Effector CD8-positive, alpha-beta T cell (primary cell): ENCODE data around the gene FURIN.
"Not testable (repeated sequence)": the region's sequence is repeated elsewhere in the genome, so short reads cannot be mapped to it uniquely, and the experiment has no call there.

Experiments used
- DNase-seq: peaks from one replicate; lab custom pipeline; 2025; lab: John Stamatoyannopoulos, UW

Gene FURIN

DNA sequence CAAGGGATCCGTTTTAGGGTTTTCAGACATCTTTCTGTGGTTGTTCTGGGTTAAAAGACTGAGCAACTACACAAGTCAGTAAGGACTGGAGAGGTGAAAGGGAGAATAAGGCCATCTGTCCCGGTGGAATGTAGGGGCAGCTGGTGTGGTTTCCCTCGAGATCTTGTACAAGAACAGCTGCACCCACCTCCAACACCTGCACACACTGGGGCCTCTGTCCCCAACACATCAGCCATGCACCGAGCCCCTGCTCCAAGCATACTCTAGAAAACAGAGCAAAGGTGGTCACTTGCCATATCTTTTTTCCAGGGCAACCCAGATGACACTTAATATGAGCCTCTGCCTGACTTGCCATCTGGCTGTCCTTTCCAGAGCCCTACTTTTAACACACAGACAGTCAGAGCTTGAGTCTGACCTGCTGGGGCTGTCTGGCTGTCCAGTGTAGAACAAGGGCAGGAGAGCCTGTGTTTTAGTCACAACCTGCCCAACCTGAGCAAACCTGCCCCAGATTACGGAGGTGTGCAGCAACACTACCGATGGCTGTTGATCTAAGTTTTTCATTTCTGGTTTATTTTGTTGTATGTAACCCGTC is 46.9 kb downstream of the FURIN start:
- no peak for DNase-seq

DNA sequence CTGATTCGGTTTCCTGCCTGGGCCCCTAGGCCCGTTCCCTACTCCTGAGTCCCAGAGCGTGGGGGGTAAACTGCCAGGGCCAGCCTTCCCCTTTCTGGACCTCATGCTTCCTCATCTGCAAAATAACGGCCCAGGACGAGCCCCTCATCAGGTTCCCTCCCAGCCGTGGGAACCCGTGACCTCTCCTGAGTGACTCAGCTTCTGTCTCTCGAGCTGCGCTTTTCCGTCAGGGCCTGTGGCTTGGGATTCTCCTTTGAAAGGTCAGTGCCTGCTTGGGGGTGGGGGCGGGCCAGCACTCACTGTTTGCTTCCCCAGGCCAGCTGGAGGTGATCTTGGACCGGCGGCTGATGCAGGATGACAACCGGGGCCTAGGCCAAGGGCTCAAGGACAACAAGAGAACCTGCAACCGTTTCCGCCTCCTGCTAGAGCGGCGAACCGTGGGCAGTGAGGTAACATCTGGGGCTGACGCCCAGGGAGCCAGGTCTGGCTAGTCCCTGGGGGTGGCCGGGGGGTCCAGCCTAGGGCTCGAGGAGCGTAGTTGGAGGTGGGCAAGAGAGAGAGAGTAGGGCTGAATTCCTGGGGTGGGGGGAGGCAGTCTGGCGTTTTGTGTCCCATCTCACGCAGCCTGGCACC is 47.5 kb downstream of the FURIN start:
- no peak for DNase-seq

DNA sequence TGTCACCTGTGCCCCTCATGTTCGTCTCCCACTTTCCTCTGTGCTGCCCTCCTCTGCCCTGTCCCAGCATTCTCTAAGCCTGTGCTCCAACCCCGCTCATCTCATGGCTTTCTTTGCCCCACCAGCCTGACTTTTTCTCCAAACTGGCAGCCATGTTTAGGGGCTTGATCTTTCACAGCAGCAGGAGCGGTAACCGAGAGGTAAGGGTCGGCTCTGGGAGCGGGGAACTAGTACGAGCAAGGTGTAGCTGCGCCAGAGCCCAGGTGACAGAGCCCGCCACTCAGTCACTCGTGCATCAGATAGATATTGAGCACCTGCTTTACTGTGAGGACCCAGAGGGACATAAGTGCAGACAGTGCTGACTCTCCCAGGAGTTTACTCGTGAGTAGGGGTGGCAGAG is 48.1 kb downstream of the FURIN start:
- no peak for DNase-seq

DNA sequence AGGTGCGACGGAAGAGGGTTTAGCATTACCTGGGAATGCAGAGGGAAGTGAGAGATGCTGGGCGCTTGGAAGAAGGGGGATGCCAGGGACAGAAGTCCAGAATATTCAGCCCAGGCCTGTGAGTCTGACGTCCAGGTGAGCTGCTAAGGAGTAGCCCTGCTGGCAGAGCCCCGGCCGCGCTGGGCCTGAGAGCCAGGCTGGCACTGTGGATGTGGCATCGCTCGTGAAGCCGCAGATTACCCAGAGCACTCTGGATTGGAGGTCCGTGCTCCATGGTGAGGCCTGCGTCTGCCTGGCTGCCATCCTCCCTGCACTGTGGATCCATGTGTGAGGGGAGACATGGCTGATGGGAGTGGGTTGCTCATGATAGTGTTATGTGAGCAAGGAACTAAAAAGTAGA is 49.2 kb downstream of the FURIN start:
- no peak for DNase-seq

DNA sequence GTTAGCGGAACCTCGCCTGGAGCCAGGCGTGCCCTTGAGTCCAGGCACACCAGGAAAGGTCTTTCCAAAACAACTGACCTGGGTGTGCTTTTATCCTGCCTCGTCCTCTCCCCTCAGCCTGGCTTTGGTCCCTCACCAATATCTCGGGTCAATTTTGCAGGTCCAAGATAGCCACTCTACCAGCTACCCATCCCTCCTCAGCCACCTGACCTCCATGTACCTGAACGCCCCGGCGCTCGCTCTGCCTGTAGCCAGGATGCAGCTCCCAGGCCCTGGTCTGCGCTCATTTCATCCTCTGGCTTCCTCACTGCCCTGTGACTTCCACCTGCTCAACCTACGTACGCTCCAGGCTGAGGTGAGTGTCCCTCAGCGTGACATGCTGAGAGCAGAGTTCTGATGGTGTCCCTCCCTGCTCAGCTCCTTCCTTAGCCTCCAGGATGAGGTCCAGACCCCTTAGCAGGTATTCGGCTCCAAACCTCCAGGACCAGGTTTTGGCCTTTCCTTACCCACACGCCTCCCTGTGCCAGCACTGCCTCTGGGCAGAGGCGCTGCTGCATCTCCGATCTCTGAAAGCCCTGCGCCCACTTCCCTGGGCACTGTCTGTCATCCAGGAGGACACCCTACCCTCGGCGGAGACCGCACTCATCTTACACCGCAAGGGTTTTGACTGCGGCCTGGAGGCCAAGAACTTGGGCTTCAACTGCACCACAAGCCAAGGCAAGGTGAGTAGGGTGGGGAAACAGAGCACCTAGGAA is 49.8 kb downstream of the FURIN start:
- DNase-seq, result no peak

DNA sequence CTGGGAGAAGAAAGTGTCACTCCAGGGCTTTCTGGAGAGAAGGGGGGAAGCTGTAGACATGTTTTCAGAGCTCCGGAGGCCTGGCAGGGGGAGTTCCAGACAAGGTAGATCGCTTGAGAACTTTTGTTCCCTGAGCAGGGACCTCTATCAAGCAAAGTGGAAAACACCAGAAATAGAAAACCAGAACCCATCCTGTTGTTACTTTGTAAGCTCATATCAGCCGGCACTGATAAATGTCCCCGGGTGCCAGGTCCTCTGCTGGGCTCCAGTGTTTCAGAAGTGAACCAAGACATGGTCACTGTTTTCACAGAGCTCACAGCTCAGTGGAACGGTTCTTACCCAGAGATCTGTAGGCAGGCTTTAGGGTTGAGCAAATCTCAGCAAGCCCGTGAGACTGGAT is 50.4 kb downstream of the FURIN start:
- DNase-seq, result no peak

DNA sequence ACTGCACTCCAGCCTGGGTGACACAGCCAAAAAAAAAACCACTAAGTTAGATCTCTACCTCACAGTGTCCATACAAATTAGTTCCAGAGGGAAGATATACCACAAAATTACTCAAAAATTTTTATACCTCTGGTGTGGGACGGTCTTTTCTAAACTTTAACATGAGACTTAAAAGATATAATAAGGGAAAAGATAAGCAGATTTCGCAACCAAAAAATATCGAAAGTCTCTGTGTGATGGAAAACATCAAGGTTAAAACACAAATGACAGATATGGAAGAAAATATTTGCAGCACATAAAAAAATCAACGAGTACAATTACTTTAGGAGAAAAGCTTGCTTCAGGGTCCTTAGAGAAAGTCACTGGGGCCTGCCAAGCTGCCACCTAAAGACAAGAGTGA is 53.5 kb downstream of the FURIN start:
- DNase-seq, result no peak

DNA sequence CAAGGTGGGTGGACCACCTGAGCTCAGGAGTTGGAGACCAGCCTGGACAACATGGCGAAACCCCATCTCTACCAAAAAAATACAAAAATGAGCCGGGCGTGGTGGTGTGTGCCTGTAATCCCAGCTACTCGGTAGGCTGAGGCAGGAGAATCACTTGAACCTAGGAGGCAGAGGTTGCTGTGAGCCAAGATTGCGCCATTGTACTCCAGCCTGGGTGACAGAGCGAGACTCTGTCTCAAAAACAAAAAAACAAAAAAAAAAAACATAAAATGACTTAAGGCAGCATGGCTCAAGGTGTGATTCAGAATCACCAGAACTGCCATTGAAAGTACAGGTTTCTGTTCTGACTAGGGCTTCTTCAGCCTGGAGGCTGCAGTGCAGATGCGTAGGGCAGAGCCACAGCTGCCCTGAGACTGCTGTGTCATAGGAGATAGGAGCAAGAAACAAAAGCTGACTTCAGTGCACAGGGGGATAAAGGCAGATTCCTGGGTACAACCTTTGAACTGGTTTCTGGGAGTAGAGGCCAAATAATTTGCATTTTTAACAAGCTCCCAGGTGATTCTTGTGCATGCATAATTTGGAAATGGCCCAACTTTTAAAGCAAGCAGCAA is 54.4 kb downstream of the FURIN start:
- DNase-seq, result not testable (repeated sequence)

DNA sequence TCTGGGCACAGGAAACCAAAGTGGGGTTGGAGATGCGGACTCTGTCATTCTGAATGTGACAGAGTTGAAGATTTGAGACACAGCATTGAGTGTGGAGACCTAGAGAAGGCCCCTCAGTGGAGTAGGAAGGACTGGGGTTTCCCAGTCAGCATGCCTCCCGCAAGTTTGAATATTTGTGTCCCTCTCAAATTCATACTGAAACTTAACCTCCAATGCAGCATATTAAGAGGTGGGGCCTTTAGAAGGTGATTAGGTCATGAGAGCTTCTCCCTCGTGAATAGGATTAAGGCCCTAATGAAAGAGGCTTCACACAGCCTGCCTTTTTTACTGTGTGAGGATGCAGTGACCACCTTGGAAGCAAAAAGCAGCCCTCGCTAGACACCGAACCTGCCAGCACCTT is 56.0 kb downstream of the FURIN start:
- DNase-seq, result no peak

DNA sequence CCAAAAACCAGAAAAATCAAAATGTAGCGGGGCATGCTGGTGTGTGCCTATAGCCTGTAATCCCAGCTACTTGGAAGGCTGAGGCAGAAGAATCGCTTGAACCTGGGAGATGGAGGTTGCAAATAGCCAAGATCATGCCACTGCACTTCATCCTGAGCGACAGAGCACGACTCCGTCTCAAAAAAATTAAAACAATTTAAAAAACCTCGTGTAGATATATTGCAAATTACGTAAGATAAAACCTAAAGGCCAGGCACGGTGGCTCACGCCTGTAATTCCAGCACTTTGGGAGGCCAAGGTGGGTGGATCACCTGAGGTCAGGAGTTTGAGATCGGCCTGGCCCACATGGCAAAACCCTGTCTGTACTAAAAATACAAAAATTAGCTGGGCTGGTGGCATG is 58.4 kb downstream of the FURIN start:
- DNase-seq, result not testable (repeated sequence)

DNA sequence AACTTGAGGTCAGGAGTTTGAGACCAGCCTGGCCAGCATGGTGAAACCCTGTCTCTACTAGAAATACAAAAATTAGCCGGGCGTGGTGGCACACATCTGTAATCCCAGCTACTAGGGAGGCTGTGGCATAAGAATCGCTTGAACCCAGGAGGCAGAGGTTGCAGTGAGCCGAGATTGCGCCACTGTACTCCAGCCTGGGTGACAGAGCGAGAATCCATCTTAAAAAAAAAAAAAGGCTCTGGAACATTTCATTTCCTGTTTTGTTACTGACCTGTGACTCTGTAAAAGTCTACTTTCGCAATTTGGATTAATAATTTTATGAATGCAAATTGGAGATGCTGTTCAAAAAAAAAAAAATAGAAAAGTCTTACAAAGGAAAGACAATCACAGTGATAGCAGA is 59.7 kb downstream of the FURIN start:
- not testable (repeated sequence) for DNase-seq

DNA sequence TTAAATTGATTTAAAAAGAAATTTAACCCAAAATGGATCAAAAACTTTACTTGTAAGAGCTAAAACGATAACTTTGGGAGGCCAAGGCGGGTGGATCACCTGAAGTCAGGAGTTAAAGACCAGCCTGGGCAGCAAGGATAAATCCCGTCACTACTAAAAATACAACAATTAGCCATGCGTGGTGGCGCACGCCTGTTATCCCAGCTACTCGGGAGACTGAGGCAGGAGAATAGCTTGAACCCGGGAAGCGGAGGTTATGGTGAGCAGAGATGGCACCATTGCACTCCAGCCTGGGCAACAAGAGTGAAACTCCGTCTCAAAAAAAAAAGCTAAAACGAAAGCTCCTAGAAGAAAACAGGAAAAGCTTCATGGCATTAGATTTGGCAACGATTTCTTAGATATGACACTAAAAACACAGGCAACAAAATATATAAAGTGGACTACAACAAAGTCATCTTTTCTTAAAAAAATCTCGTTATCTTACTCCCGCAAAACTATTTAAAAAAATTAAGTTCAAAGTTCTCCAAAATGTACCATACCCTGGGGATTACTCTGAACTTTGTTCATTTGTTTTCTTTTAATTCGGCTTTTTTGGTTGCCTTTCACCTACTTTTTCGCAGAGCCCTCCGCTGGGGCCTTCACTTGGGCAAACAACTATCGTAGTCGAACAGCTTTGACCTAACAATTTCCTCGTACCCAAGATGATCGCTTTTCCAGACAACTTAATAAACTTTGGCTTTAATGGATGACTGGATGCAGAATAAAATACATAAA is 61.0 kb downstream of the FURIN start:
- no peak for DNase-seq

DNA sequence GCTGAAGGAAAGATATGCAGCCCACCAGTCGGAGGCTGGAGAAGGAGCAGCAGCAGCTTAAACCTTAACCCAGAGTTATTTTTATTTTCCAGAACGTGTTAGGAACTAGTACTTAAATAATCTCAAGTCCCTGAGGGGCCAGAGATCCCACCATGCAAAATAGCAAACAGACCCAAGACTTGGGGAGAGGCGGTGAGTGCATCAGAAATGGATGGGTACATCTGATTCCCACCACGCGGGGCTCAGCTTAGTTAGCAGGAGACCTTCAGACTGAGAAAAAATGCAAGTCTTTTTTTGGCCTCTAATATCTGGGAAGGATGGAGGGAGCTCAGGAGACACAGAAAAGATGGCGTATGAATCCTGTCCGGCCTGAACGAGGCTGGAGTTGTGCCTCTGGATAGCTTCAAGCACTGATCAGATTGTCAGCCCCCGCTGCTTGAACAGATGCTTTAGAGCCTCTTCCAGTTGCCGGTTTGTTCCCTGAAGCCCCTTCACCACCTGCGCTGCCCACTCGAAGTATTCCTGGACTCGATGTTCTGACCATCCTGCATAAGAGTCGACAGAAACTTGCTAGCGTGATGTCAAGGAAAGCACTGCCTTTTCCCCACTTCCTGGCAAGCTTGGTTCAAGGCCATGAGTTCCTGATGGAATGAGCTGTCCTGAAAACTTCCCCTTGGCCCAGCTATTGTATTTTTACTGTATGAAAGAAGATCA is 62.6 kb downstream of the FURIN start:
- no peak for DNase-seq

DNA sequence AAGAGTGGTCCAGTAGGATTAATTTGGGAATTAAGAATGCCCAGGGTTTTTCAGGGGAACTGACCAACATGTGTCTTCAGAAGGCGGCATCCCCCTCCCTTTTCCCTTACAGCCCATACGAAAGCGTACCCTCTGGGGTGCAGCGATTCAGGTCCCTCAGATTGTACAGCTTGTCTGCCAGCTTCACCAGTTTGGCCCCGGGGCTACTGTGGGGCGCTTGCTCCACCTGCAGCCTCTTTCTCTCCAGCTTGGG is 63.1 kb downstream of the FURIN start:
- DNase-seq, result no peak

DNA sequence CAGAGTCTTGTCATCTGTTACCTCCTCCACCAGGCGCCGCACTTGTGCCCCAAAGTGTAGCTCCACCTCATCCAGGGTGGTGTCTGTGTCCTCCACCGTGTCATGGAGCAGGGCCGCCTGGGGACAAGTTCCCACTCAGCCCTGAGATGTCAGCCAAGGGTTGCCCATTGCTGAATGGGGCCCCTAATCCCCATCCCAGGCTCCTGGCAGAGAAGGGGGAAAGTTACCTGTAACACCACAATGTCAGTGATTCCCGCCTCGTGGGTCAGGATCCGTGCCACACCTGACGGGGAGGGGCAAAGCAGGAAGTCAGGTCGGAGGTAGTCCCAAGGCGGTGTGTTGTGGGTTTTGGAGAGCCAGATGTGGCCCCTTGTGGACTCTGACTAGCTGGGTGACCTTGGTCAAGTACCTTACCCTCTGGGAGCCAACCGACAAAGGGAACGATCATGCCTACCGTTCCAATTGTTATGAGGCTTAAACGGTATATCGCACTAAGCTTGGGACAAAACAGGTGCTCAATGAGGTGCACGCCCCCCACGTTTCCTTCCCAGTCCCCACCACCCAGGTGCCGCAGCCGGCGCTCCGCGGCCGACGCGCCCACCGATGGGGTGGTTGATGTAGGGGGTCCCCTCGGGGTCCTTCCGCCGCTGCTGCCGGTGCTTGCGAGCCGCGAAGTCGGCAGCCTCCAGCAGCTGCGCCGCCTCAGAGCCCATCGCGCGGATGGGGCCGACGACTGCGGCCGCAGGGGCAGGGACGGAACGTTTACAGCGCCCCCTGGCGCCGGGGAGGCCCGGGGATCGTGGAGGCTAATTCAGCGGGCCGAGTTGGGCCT is 63.7 kb downstream of the FURIN start, which contains the start of gene HDDC3:
Gene HDDC3 (minus strand): TSS at position 722 of the 832 bp plus-strand sequence. CDS start 9 bp downstream, at position 713.
- peak; percentile 74 for DNase-seq

DNA sequence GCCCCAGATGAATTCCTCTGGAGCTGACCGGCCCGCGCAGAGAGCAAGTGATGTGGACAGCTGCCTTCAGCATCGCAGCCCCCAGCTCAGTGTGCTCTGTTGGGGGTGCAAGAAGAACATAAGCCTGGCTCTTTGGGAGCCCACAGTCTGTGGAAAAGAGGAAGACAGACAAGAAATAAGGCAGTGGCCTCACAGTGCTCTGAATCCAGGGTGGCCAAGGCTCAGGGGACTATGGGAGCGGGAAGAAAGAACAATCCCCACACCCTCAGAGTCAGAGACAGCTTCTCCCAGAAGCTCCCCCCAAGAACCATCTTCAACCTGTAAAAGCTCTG is 64.2 kb downstream of the FURIN start:
- DNase-seq, result no peak
